ENCODE data around the gene SPAG4. TPM values are rescaled to one million over a fixed set of nuclear protein-coding genes. Genes with fewer than 3 reads are reported as not detected.

SPAG4 gene
- total RNA-seq, 2 experiments from 2014 or later = 15.5 to 17.1 TPM

GRCh38 chr20:35657271-35657670 is 41.6 kb downstream of the SPAG4 start:
- ChIA-PET CTCF (interaction anchor here (0.6 to 8.1 kb wide), 3 partner anchors 11 to 42 kb away, joined by 3 to 57 read pairs (median 8); partner anchors contain the start of genes NFS1 and ROMO1), POLR2A (interaction anchor here (1.3 kb wide), 1 partner anchor 85 kb away, joined by 7 read pairs; the partner anchor contains the start of gene RBM39)
- no peak for TF ChIP-seq CTCF (IDR thresholded peaks at IDR 0.05)
- peaks cover 58% of the 10 kb centered on the region for H3K4me1 Mint-ChIP-seq (ENCODE audit: low read depth)
- no peaks in the 10 kb centered on the region for H3K9me3 ChIP-seq (ENCODE audit: control insufficient read depth in 1 of 2, insufficient read depth in 1 of 2, low read length in 2 of 2)
- H3K27me3 ChIP-seq (ENCODE audit: control insufficient read depth in 1 of 2, insufficient read depth in 2 of 2, low read length in 2 of 2) = no peaks in the 10 kb centered on the region
- peaks cover 41% of the 10 kb centered on the region for H3K4me1 ChIP-seq (ENCODE audit: insufficient read depth, low read length)
- ATAC-seq (ENCODE audit: poor library complexity) (peak; percentile 57), DNase-seq (no peak)
- no peak overlapping the region for H3K27ac ChIP-seq (ENCODE audit: low read depth in 1 of 2, low read length in 2 of 2)
- no peaks in the 10 kb centered on the region for H3K27me3 Mint-ChIP-seq
- H3K9me3 Mint-ChIP-seq = no peaks in the 10 kb centered on the region
- no peak overlapping the region for H3K4me3 ChIP-seq (ENCODE audit: low read length)
- H3K36me3 ChIP-seq (ENCODE audit: insufficient read depth, low read length) = peaks cover 37% of the 10 kb centered on the region
- intact Hi-C loops (cut with DNase I, micrococcal nuclease) = no loop called here
- peak overlapping the region; percentile 72 for H3K4me3 Mint-ChIP-seq
- H3K36me3 Mint-ChIP-seq (ENCODE audit: low read depth) = peaks cover 18% of the 10 kb centered on the region
- peak overlapping the region; percentile 77 for H3K27ac Mint-ChIP-seq

- Mint-ChIP-seq H3K27ac (peak overlapping the region; percentile 99), H3K27me3 (no peaks in the 10 kb centered on the region), H3K4me1 (ENCODE audit: low read depth) (peaks cover 78% of the 10 kb centered on the region), H3K9me3 (no peaks in the 10 kb centered on the region), H3K36me3 (ENCODE audit: low read depth) (peaks cover 31% of the 10 kb centered on the region), H3K4me3 (peak overlapping the region; percentile 89)
- peaks cover 6% of the 10 kb centered on the region for H3K36me3 ChIP-seq (ENCODE audit: insufficient read depth, low read length)
- no peaks in the 10 kb centered on the region for H3K9me3 ChIP-seq (ENCODE audit: control insufficient read depth in 1 of 2, insufficient read depth in 1 of 2, low read length in 2 of 2)
- H3K27me3 ChIP-seq (ENCODE audit: control insufficient read depth in 1 of 2, insufficient read depth in 2 of 2, low read length in 2 of 2) = no peaks in the 10 kb centered on the region
- no peak for ATAC-seq (ENCODE audit: poor library complexity)
- H3K4me1 ChIP-seq (ENCODE audit: insufficient read depth, low read length) = peaks cover 54% of the 10 kb centered on the region
- H3K27ac ChIP-seq (ENCODE audit: low read depth in 1 of 2, low read length in 2 of 2) = peak overlapping the region in 1 of 2 donors; percentile 99
- intact Hi-C loops (cut with DNase I, micrococcal nuclease) = loop anchor here (5.0 kb wide), 2 partner anchors 58 to 168 kb away; no protein-coding TSS in a partner anchor
- no peak for DNase-seq
- ChIA-PET CTCF (interaction anchor here (0.6 to 8.1 kb wide), 3 partner anchors 26 to 294 kb away, joined by 3 to 57 read pairs (median 4); partner anchors contain the start of gene SCAND1), POLR2A (interaction anchor here (0.9 to 8.2 kb wide), 5 partner anchors 8 to 294 kb away, joined by 3 to 147 read pairs (median 6); partner anchors contain the start of genes NFS1, RBM39, ROMO1 and SCAND1)
- TF ChIP-seq CTCF (IDR thresholded peaks at IDR 0.05) = no peak
- H3K4me3 ChIP-seq (ENCODE audit: low read length) = no peak overlapping the region
These were observed 44.7 kb downstream of the SPAG4 start for GRCh38 chr20:35660122-35660937.

DNA sequence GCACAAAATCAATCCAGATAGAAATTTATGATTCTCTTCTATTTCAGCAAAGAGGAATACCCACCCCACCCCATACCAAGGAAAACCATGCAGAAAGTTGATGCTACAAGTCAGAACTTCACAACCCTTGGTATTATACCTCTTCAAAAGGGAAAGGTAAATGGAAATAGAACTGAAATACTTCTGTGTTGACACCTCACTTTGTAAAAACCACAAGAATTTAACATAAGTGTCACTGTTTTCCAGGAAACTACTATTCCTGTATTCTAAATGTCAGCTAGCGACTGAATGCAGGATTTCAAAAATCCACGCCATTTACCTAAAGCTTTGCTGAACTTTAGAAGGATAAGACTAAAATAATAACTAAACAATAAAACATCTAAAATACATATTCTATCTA is 45.4 kb downstream of the SPAG4 start:
- no peaks in the 10 kb centered on the region for H3K27me3 Mint-ChIP-seq
- H3K27me3 ChIP-seq (ENCODE audit: control insufficient read depth in 1 of 2, insufficient read depth in 2 of 2, low read length in 2 of 2) = no peaks in the 10 kb centered on the region
- H3K9me3 Mint-ChIP-seq = no peaks in the 10 kb centered on the region
- peaks cover 78% of the 10 kb centered on the region for H3K4me1 Mint-ChIP-seq (ENCODE audit: low read depth)
- H3K9me3 ChIP-seq (ENCODE audit: control insufficient read depth in 1 of 2, insufficient read depth in 1 of 2, low read length in 2 of 2) = no peaks in the 10 kb centered on the region
- H3K4me1 ChIP-seq (ENCODE audit: insufficient read depth, low read length) = peaks cover 54% of the 10 kb centered on the region
- peaks cover 31% of the 10 kb centered on the region for H3K36me3 Mint-ChIP-seq (ENCODE audit: low read depth)
- intact Hi-C loops (cut with DNase I, micrococcal nuclease) = loop anchor here (5.0 kb wide), 2 partner anchors 59 to 169 kb away; no protein-coding TSS in a partner anchor
- H3K4me3 Mint-ChIP-seq = peak overlapping the region; percentile 89
- TF ChIP-seq CTCF (IDR thresholded peaks at IDR 0.05) = no peak
- peak overlapping the region; percentile 99 for H3K27ac Mint-ChIP-seq
- ChIA-PET CTCF (interaction anchor here (1.0 to 8.1 kb wide), 2 partner anchors 43 to 293 kb away, joined by 4 to 57 read pairs; partner anchors contain the start of gene SCAND1), POLR2A (interaction anchor here (1.5 to 8.2 kb wide), 4 partner anchors 9 to 293 kb away, joined by 4 to 147 read pairs (median 68); partner anchors contain the start of genes RBM39, SCAND1 and SPAG4)
- no peak for ATAC-seq (ENCODE audit: poor library complexity)
- peak in 1 of 14 experiments; percentile 48 for DNase-seq
- H3K27ac ChIP-seq (ENCODE audit: low read depth in 1 of 2, low read length in 2 of 2) = peak overlapping the region in 1 of 2 donors; percentile 99
- peaks cover 3% of the 10 kb centered on the region for H3K36me3 ChIP-seq (ENCODE audit: insufficient read depth, low read length)
- H3K4me3 ChIP-seq (ENCODE audit: low read length) = peak overlapping the region; percentile 97

Data from CD4-positive, alpha-beta T cell (primary cell).